SK-N-SH (cell line): ENCODE measurements around the gene FTL. TPM values are rescaled to one million over a fixed set of nuclear protein-coding genes. Genes with fewer than 3 reads are reported as not detected.

Experiments
- CTCF ChIA-PET: fragments of 300-600, 350-600 bp; formaldehyde crosslinking; extraction: SDS; loops from one replicate; lab custom pipeline; 2021; lab: Yijun Ruan, JAX
- POLR2A ChIA-PET: fragments of 350-600 bp; sonication (Branson Sonifier 250); formaldehyde crosslinking; extraction: SDS; loops from one replicate; lab custom pipeline; 2020; ENCODE audit warnings: antibody characterized with exemption, inconsistent platforms; lab: Yijun Ruan, JAX
- DNase-seq: peaks from one replicate; pipeline ENCODE4 v3.0.0; 2012
- H2AFZ ChIP-seq: fragments of 200-600 bp; sonication (generic); 2 replicates; pipeline ENCODE4 v1.8.1; 2016; ENCODE audit warnings: antibody characterized with exemption, mild to moderate bottlenecking, low read depth
- H3F3A ChIP-seq: fragments of 200-600 bp; sonication (generic); replicated peaks from 2 replicates; pipeline ENCODE3; 2016; ENCODE audit warnings: antibody characterized with exemption, mild to moderate bottlenecking; ENCODE audit not compliant: insufficient read depth
- H3K27ac ChIP-seq, 2 experiments: fragments of 200-500 bp in 1 of 2; fragments of 200-600 bp in 1 of 2; sonication (Bioruptor generic) in 1 of 2; sonication (generic), shearing (Covaris generic) in 1 of 2; 2 replicates each; pipeline versions ENCODE4 v1.5.1 to v1.6.1; 2014 to 2016; ENCODE audit warnings: low read depth in 2 of 2, inconsistent platforms in 1 of 2, low read length in 1 of 2, mild to moderate bottlenecking in 1 of 2, mixed read lengths in 1 of 2
- H3K27me3 ChIP-seq: fragments of 200-600 bp; sonication (generic), shearing (Covaris generic); 2 replicates; pipeline ENCODE4 v1.6.1; 2016; ENCODE audit warnings: mixed run types; ENCODE audit not compliant: insufficient read depth
- H3K36me3 ChIP-seq, 2 experiments: fragments of 200-500 bp in 1 of 2; fragments of 200-600 bp in 1 of 2; sonication (Bioruptor generic) in 1 of 2; sonication (generic) in 1 of 2; replicated peaks in 1 of 2; 2 replicates each; pipeline versions ENCODE3 to v1.5.1; 2014 to 2016; ENCODE audit warnings: low read length in 1 of 2, mild to moderate bottlenecking in 1 of 2; ENCODE audit not compliant: insufficient read depth in 2 of 2, control insufficient read depth in 1 of 2
- H3K4me1 ChIP-seq, 2 experiments: fragments of 200-500 bp in 1 of 2; fragments of 200-600 bp in 1 of 2; sonication (Bioruptor generic) in 1 of 2; sonication (generic), shearing (Covaris generic) in 1 of 2; 2 replicates each; pipeline versions ENCODE4 v1.5.1 to v1.6.1; 2014 to 2016; ENCODE audit warnings: low read depth in 1 of 2, low read length in 1 of 2, mixed run types in 1 of 2; ENCODE audit not compliant: insufficient read depth in 2 of 2, control insufficient read depth in 1 of 2
- H3K4me2 ChIP-seq: fragments of 200-600 bp; sonication (generic), shearing (Covaris generic); 2 replicates; pipeline ENCODE4 v1.6.1; 2017; ENCODE audit warnings: mixed run types
- H3K4me3 ChIP-seq, 2 experiments: fragments of 200-500 bp in 1 of 2; fragments of 200-600 bp in 1 of 2; sonication (Bioruptor generic) in 1 of 2; sonication (generic), shearing (Covaris generic) in 1 of 2; 2 replicates each; pipeline versions ENCODE4 v1.5.1 to v1.8.1; 2014 to 2016; ENCODE audit warnings: low read depth in 2 of 2, inconsistent platforms in 1 of 2, low read length in 1 of 2, mild to moderate bottlenecking in 1 of 2, mixed read lengths in 1 of 2, moderate library complexity in 1 of 2
- H3K79me2 ChIP-seq: fragments of 200-600 bp; sonication (generic); 2 replicates; pipeline ENCODE4 v1.8.1; 2017; ENCODE audit warnings: mild to moderate bottlenecking; ENCODE audit not compliant: insufficient read depth
- H3K9ac ChIP-seq: fragments of 200-600 bp; sonication (generic); 2 replicates; pipeline ENCODE4 v1.6.1; 2017; ENCODE audit warnings: mixed run types
- H3K9me2 ChIP-seq: fragments of 200-600 bp; sonication (generic); 2 replicates; pipeline ENCODE4 v1.6.1; 2017; ENCODE audit warnings: mixed run types
- H3K9me3 ChIP-seq: fragments of 200-600 bp; sonication (generic); 2 replicates; pipeline ENCODE4 v1.6.1; 2017; ENCODE audit warnings: mixed run types, mild to moderate bottlenecking, moderate library complexity
- H4K20me1 ChIP-seq: fragments of 200-600 bp; sonication (generic); 2 replicates; pipeline ENCODE4 v1.6.1; 2017; ENCODE audit warnings: mild to moderate bottlenecking, mixed run types; ENCODE audit not compliant: insufficient read depth
- ELF1 ChIP-seq: IDR thresholded peaks from 2 replicates; pipeline ENCODE4 v1.4.0; 2012
- EP300 ChIP-seq, 2 experiments: IDR thresholded peaks; 2 replicates each; pipeline versions ENCODE4 v1.4.0 to v1.6.1; 2012; ENCODE audit warnings: borderline replicate concordance in 1 of 2, low read depth in 1 of 2, low read length in 1 of 2
- EZH2phosphoT487 ChIP-seq: fragments of 200-600 bp; sonication (generic); IDR thresholded peaks from 2 replicates; pipeline ENCODE4 v1.6.1; 2017; ENCODE audit warnings: low read depth, mixed run types, mild to moderate bottlenecking, antibody characterized with exemption, moderate library complexity, borderline replicate concordance
- FOSL2 ChIP-seq: IDR thresholded peaks from 2 replicates; pipeline ENCODE4 v1.4.0; 2012; ENCODE audit warnings: low read depth, mild to moderate bottlenecking, moderate library complexity, borderline replicate concordance
- FOXM1 ChIP-seq: IDR thresholded peaks from 2 replicates; pipeline ENCODE4 v1.4.0; 2012; ENCODE audit warnings: low read depth, mild to moderate bottlenecking
- GABPA ChIP-seq: IDR thresholded peaks from 2 replicates; pipeline ENCODE4 v1.4.0; 2012; ENCODE audit warnings: low read depth, mild to moderate bottlenecking
- GATA2 ChIP-seq: sonication (generic); formaldehyde crosslinking; IDR thresholded peaks from 2 replicates; pipeline ENCODE4 v1.5.0; 2020; ENCODE audit warnings: mild to moderate bottlenecking, missing genetic modification reagents
- MEF2A ChIP-seq: IDR thresholded peaks from 2 replicates; pipeline ENCODE4 v1.4.0; 2012; ENCODE audit warnings: low read depth, borderline replicate concordance
- NRF1 ChIP-seq: IDR thresholded peaks from 2 replicates; pipeline ENCODE4 v1.6.1; 2012; ENCODE audit warnings: low read depth, mild to moderate bottlenecking, low read length
- POLR2AphosphoS5 ChIP-seq: IDR thresholded peaks from 2 replicates; pipeline ENCODE4 v1.6.1; 2012; ENCODE audit warnings: low read depth, low read length
- RAD21 ChIP-seq: IDR thresholded peaks from 2 replicates; pipeline ENCODE4 v1.6.1; 2012; ENCODE audit warnings: mild to moderate bottlenecking, low read length
- RCOR1 ChIP-seq: fragments of 150-350 bp; IDR thresholded peaks from 2 replicates; pipeline ENCODE4 v1.6.1; 2017; ENCODE audit warnings: antibody characterized with exemption, low read length
- RXRA ChIP-seq: IDR thresholded peaks from 2 replicates; pipeline ENCODE4 v1.4.0; 2012; ENCODE audit warnings: low read depth, mild to moderate bottlenecking, borderline replicate concordance
- SIN3A ChIP-seq: IDR thresholded peaks from 2 replicates; pipeline ENCODE4 v1.6.1; 2012; ENCODE audit warnings: low read depth, mild to moderate bottlenecking, low read length, moderate library complexity, borderline replicate concordance
- SMC3 ChIP-seq: IDR thresholded peaks from 2 replicates; pipeline ENCODE4 v1.6.1; 2012; ENCODE audit warnings: low read depth, low read length, improper control_type of control experiment
- TCF12 ChIP-seq: IDR thresholded peaks from 2 replicates; pipeline ENCODE4 v1.4.0; 2012
- YY1 ChIP-seq: IDR thresholded peaks from 2 replicates; pipeline ENCODE4 v1.4.0; 2012; ENCODE audit warnings: low read depth, mild to moderate bottlenecking
- WGBS: methylation state at CpG from one replicate; pipeline ENCODE4 v1.1.6; 2017; ENCODE audit warnings: low lambda C conversion rate; 5-methylcytosine and 5-hydroxymethylcytosine counted together
- polyA plus RNA-seq, 3 experiments: library from polyadenylated mRNA; depleted of rRNA; stranded (reverse); fragments of >200 nt; gene quantifications; 2 replicates each; pipeline ENCODE4 v1.2.3, GENCODE V29; 2012
- TF ChIP-seq, protein P1 (sequence below): IDR thresholded peaks from 2 replicates; pipeline ENCODE4 v1.4.0; 2012; ENCODE audit warnings: low read depth, borderline replicate concordance
- TF ChIP-seq, protein P2 (sequence below): IDR thresholded peaks from 2 replicates; pipeline ENCODE4; 2012
- TF ChIP-seq, protein P3 (sequence below): fragments of 150-350 bp; IDR thresholded peaks from 2 replicates; pipeline ENCODE4 v1.6.1; 2016; ENCODE audit warnings: mild to moderate bottlenecking, low read depth, low read length

The FTL gene
- polyA plus RNA-seq, 1 of the 3 experiments (the other 2 are of a cell fraction) = 875 TPM

DNA sequence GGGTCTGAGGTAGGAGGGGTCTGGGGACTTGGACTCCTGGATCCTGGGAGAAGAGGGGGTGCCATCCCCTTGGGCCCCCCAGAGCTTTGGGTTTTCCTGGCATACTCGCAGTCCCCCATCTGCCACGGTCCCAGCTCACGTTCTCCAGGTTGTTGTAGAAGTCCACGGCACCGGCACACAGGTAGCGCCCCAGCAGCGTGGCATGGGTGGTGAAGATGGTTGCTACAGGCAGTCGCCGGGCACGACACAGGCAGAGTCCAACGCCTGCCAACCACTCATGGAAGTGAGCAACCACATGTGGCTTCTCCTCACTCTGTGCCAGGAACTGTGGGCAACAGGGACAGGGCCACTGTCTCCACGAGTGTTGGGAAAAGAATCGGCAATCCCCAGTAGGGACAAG, 20.6 kb downstream of the FTL start:
- Histone ChIP-seq H4K20me1 (no peaks in the 10 kb centered on the region), H3K4me2 (no peak overlapping the region), H3K9me3 (no peaks in the 10 kb centered on the region), H3K4me3 (no peak overlapping the region), H3K27me3 (no peaks in the 10 kb centered on the region), H3K79me2 (peaks cover 17% of the 10 kb centered on the region; the same call in 1 of the 2 replicates), H3F3A (no peaks in the 10 kb centered on the region), H3K27ac (no peak overlapping the region), H3K36me3 (peaks cover 5 to 52% of the 10 kb centered on the region in 2 experiments), H2AFZ (no peak overlapping the region), H3K4me1 (no peaks in the 10 kb centered on the region), H3K9ac (no peak overlapping the region), H3K9me2 (no peaks in the 10 kb centered on the region)
- ChIA-PET POLR2A (no interaction called here), CTCF (interaction anchor here (0.9 to 2.8 kb wide), 2 partner anchors 14 to 15 kb away, joined by 3 to 13 read pairs; no protein-coding TSS in a partner anchor)
- WGBS = 98% methylated on average over 13 of the region's 13 CpGs
- no peak for DNase-seq
- TF ChIP-seq, protein P1, sequence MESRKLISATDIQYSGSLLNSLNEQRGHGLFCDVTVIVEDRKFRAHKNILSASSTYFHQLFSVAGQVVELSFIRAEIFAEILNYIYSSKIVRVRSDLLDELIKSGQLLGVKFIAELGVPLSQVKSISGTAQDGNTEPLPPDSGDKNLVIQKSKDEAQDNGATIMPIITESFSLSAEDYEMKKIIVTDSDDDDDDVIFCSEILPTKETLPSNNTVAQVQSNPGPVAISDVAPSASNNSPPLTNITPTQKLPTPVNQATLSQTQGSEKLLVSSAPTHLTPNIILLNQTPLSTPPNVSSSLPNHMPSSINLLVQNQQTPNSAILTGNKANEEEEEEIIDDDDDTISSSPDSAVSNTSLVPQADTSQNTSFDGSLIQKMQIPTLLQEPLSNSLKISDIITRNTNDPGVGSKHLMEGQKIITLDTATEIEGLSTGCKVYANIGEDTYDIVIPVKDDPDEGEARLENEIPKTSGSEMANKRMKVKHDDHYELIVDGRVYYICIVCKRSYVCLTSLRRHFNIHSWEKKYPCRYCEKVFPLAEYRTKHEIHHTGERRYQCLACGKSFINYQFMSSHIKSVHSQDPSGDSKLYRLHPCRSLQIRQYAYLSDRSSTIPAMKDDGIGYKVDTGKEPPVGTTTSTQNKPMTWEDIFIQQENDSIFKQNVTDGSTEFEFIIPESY = no peak
- no peak for TF ChIP-seq GABPA
- TF ChIP-seq RCOR1 = no peak
- no peak for TF ChIP-seq EP300 (IDR thresholded peaks at IDR 0.05; ENCODE audit: borderline replicate concordance in 1 of 2, low read depth in 1 of 2, low read length in 1 of 2)
- no peak for TF ChIP-seq FOSL2
- TF ChIP-seq SIN3A = no peak
- TF ChIP-seq, protein P2, sequence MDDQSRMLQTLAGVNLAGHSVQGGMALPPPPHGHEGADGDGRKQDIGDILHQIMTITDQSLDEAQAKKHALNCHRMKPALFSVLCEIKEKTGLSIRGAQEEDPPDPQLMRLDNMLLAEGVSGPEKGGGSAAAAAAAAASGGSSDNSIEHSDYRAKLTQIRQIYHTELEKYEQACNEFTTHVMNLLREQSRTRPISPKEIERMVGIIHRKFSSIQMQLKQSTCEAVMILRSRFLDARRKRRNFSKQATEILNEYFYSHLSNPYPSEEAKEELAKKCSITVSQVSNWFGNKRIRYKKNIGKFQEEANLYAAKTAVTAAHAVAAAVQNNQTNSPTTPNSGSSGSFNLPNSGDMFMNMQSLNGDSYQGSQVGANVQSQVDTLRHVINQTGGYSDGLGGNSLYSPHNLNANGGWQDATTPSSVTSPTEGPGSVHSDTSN = no peak
- TF ChIP-seq RXRA = no peak
- TF ChIP-seq ELF1 = no peak
- no peak for TF ChIP-seq MEF2A
- no peak for TF ChIP-seq RAD21
- no peak for TF ChIP-seq POLR2AphosphoS5
- TF ChIP-seq TCF12 = no peak
- TF ChIP-seq, protein P3, sequence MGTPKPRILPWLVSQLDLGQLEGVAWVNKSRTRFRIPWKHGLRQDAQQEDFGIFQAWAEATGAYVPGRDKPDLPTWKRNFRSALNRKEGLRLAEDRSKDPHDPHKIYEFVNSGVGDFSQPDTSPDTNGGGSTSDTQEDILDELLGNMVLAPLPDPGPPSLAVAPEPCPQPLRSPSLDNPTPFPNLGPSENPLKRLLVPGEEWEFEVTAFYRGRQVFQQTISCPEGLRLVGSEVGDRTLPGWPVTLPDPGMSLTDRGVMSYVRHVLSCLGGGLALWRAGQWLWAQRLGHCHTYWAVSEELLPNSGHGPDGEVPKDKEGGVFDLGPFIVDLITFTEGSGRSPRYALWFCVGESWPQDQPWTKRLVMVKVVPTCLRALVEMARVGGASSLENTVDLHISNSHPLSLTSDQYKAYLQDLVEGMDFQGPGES = no peak
- TF ChIP-seq GATA2 (CRISPR knock-in tag) = no peak
- TF ChIP-seq NRF1 = no peak
- TF ChIP-seq EZH2phosphoT487 = no peak
- no peak for TF ChIP-seq YY1
- no peak for TF ChIP-seq FOXM1
- TF ChIP-seq SMC3 = no peak
